ENCODE data around the gene PADI3. TPM values are rescaled to one million over a fixed set of nuclear protein-coding genes. Genes with fewer than 3 reads are reported as not detected.
A peak's percentile ranks its signal among the peaks of the same experiment; 100 is the strongest.

Gene PADI3
- polyA plus RNA-seq, 2 of the 4 experiments (the other 2 are of a cell fraction) = 0.99 to 2.4 TPM

DNA sequence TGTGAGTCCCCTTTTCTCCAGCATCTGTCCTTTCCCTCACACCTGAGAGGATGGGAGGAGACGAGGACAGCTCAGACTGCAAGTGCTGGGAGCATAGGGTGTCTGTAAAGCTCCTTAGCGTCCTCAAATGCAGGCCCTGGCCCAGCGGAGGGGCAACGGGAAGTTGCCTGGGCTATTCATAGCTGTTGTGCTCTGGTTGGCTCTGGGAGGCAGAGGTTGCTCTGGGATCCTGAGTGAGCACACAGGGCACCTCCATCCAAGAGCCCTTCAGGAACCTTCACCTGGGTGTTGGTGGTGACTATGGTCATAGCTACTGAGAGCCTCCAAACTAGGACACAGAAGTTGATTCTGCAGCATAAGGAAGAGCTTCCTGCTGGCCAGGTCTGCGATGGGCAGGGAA lies 41.4 kb upstream of the PADI3 start (continued):
- TF ChIP-seq POLR2AphosphoS2 (conservative IDR thresholded peaks at IDR 0.05; ENCODE audit: low read length) = no peak

DNA sequence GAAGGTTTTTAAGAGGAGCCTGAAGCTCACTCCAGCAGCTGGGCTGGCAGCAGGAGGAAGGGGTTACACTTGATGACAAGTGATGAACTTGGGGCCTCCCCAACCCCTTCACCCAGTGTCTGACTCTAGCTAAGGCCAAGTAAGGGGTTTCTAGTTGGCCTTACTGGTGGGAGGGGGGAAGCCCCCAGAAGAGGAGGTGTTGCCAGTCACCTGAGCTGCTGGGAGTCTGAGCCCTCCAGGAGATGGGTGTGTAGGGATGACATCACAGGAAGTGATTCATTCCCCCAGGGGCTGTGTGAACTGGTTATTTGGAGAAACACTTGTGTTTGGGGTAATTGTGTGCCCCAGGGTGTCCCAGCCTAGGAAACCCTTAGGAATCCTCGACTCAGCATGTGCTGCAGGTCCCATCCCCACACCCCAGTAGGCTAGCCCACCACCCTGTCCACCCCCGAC lies 40.9 kb upstream of the PADI3 start:
- H3K27ac ChIP-seq = peak overlapping the region; percentile 70 to 89
- ChIA-PET CTCF (interaction anchor here (0.8 to 1.6 kb wide), 5 partner anchors 10 to 82 kb away, joined by 3 to 8 read pairs (median 4); no protein-coding TSS in a partner anchor), POLR2A (interaction anchor here (1.1 kb wide), 1 partner anchor 26 kb away, joined by 4 read pairs; no protein-coding TSS in a partner anchor)
- FAIRE-seq (no peak), ATAC-seq (peak; percentile 67 to 80; a peak in 5 of 6 replicates), DNase-seq (ENCODE audit: low read depth in 1 of 2, low spot score in 1 of 2) (peak; percentile 70 to 79)
- peaks cover 46% of the 10 kb centered on the region for H3K4me1 ChIP-seq
- WGBS (ENCODE audit: missing lambda C conversion rate) = 0% methylated on average over 1 of the region's 2 CpGs
- H3K9me3 ChIP-seq = no peaks in the 10 kb centered on the region
- TF ChIP-seq EP300 (IDR thresholded peaks at IDR 0.05) (peak in 1 of 2 experiments; percentile 24; a peak in 1 of 5 replicates), HOXA7 (CRISPR knock-in tag; IDR thresholded peaks at IDR 0.05) (no peak), GATA3 (IDR thresholded peaks at IDR 0.05; ENCODE audit: borderline replicate concordance) (peak; percentile 26; the same call in 1 of the 2 replicates), JUNB (IDR thresholded peaks at IDR 0.05) (peak; percentile 41; the same call in 1 of the 2 replicates), HDAC2 (IDR thresholded peaks at IDR 0.05) (no peak), JUN (IDR thresholded peaks at IDR 0.05) (0 out of 5 replicates have a peak, but pooled peaks of 1 of the 2 experiments have one; percentile 24), FOSL2 (IDR thresholded peaks at IDR 0.05) (0 out of 2 replicates have a peak, but pooled peaks have one; percentile 37), FOSL2 (CRISPR knock-in tag; IDR thresholded peaks at IDR 0.05) (peak; percentile 78)
- no peak overlapping the region for H3K4me3 ChIP-seq
- peak overlapping the region; percentile 56 for H3K4me2 ChIP-seq

DNA sequence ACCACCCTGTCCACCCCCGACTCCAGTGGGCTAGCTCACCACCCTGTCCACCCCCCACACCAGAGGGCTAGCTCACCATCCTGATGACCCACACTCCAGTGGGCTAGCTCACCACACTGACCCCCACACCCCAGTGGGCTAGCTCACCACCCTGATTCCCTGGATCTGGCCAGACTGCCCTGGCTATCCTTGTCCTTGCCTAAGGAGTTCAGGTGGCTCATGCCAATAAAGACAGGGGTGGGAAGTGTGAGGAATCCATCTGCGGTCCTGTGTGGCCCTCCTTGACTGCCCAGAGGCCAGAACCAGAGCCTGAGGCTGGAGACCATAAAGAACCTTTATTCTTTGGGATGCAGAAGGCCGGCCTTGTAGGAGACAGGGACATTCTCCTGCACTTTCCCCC lies 40.4 kb upstream of the PADI3 start:
- no peak for FAIRE-seq
- H3K4me3 ChIP-seq = no peak overlapping the region
- DNase-seq (ENCODE audit: low read depth in 1 of 2, low spot score in 1 of 2) = no peak
- TF ChIP-seq ZFP36 (IDR thresholded peaks at IDR 0.05; ENCODE audit: borderline replicate concordance, partially characterized antibody) (no peak), RARB (CRISPR knock-in tag; IDR thresholded peaks at IDR 0.05) (no peak), HOXA7 (CRISPR knock-in tag; IDR thresholded peaks at IDR 0.05) (no peak), BHLHE40 (IDR thresholded peaks at IDR 0.05; ENCODE audit: low read depth, low read length) (no peak), KDM5A (IDR thresholded peaks at IDR 0.05) (no peak), MAFK (IDR thresholded peaks at IDR 0.05; ENCODE audit: partially characterized antibody) (no peak), FOXS1 (CRISPR knock-in tag; IDR thresholded peaks at IDR 0.05) (no peak), RNF2 (IDR thresholded peaks at IDR 0.05; ENCODE audit: borderline replicate concordance, low read depth) (no peak), NPAS2 (CRISPR knock-in tag; IDR thresholded peaks at IDR 0.05; ENCODE audit: borderline replicate concordance) (no peak), CBX2 (IDR thresholded peaks at IDR 0.05; ENCODE audit: borderline replicate concordance, low read depth) (no peak), TP53 (CRISPR knock-in tag; IDR thresholded peaks at IDR 0.05) (no peak), EP300 (IDR thresholded peaks at IDR 0.05) (no peak), JUN (IDR thresholded peaks at IDR 0.05) (no peak), SMC3 (IDR thresholded peaks at IDR 0.05) (no peak)
- TF ChIP-seq, protein P1, sequence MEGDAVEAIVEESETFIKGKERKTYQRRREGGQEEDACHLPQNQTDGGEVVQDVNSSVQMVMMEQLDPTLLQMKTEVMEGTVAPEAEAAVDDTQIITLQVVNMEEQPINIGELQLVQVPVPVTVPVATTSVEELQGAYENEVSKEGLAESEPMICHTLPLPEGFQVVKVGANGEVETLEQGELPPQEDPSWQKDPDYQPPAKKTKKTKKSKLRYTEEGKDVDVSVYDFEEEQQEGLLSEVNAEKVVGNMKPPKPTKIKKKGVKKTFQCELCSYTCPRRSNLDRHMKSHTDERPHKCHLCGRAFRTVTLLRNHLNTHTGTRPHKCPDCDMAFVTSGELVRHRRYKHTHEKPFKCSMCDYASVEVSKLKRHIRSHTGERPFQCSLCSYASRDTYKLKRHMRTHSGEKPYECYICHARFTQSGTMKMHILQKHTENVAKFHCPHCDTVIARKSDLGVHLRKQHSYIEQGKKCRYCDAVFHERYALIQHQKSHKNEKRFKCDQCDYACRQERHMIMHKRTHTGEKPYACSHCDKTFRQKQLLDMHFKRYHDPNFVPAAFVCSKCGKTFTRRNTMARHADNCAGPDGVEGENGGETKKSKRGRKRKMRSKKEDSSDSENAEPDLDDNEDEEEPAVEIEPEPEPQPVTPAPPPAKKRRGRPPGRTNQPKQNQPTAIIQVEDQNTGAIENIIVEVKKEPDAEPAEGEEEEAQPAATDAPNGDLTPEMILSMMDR (IDR thresholded peaks at IDR 0.05) = no peak
- H3K4me2 ChIP-seq = peak overlapping the region; percentile 56; the same call in 2 of the 3 replicates
- no peaks in the 10 kb centered on the region for H3K9me3 ChIP-seq
- WGBS (ENCODE audit: missing lambda C conversion rate) = 95% methylated on average over 2 of the region's 3 CpGs
- ATAC-seq = no peak
- H3K4me1 ChIP-seq = peaks cover 48% of the 10 kb centered on the region
- CTCF ChIA-PET = interaction anchor here (0.6 to 1.2 kb wide), 3 partner anchors 9 to 83 kb away, joined by 3 to 8 read pairs (median 3); no protein-coding TSS in a partner anchor
- peak overlapping the region; percentile 70 to 89 for H3K27ac ChIP-seq
- POLR2A ChIA-PET = interaction anchor here (1.1 kb wide), 1 partner anchor 25 kb away, joined by 4 read pairs; no protein-coding TSS in a partner anchor

DNA sequence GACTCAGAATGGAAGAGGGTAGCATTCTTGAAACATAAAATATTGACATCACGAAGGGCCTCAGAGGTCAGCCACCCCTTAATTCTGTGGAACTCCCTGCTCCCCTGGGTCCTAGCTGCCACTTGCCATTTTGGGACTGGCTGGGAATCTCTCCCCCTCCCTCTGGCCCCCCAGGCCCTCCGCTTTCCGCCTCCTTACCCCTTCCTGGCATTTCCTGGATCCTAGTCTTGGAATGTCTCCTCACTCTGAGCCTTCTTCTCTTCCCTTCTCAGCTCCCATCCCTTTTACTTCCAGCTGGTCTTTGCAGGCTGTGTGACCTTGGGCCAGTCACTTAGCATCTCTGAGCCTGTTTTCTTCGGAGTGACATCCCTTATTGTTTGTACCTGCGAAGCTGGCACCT lies 39.5 kb upstream of the PADI3 start:
- POLR2A ChIA-PET = no interaction called here
- CTCF ChIA-PET = interaction anchor here (0.5 to 1.6 kb wide), 5 partner anchors 26 to 88 kb away, joined by 3 to 8 read pairs (median 3); no protein-coding TSS in a partner anchor
- DNase-seq (ENCODE audit: low read depth in 1 of 2, low spot score in 1 of 2) (no peak), FAIRE-seq (no peak), ATAC-seq (no peak)
- no peak overlapping the region for H3K4me2 ChIP-seq
- H3K4me3 ChIP-seq = no peak overlapping the region
- no peaks in the 10 kb centered on the region for H3K9me3 ChIP-seq
- TF ChIP-seq CBX8 (IDR thresholded peaks at IDR 0.05) (no peak), ZFP36 (IDR thresholded peaks at IDR 0.05; ENCODE audit: borderline replicate concordance, partially characterized antibody) (peak; percentile 36), RAD21 (conservative IDR thresholded peaks at IDR 0.05 in 1 of 2, IDR thresholded peaks at IDR 0.05 in 1 of 2) (no peak)
- WGBS (ENCODE audit: missing lambda C conversion rate) = 82% methylated on average over 5 of the region's 5 CpGs
- peaks cover 48% of the 10 kb centered on the region for H3K4me1 ChIP-seq
- peak overlapping the region; percentile 70 to 89; a peak in 5 of 6 replicates for H3K27ac ChIP-seq

Data from A549 (cell line).